Bronchial epithelial cell (primary cell): ENCODE results near the gene A1CF. TPM values are rescaled to one million over a fixed set of nuclear protein-coding genes. Genes with fewer than 3 reads are reported as not detected.

ENCODE experiments used
- DNase-seq: peaks from one replicate; pipeline ENCODE4 v3.0.0-alpha.2; 2010; ENCODE audit warnings: low read depth
- FAIRE-seq: peaks from 2 replicates; lab custom pipeline; 2011; peaks lifted over from hg19 to GRCh38; lab: Jason Lieb, UNC
- H3K27me3 ChIP-seq: 2 replicates; pipeline ENCODE4 v1.5.1; 2011; ENCODE audit warnings: low read length; ENCODE audit not compliant: control insufficient read depth, insufficient read depth
- H3K36me3 ChIP-seq: 2 replicates; pipeline ENCODE4 v1.5.1; 2011; ENCODE audit warnings: low read length; ENCODE audit not compliant: control insufficient read depth, insufficient read depth
- H3K4me3 ChIP-seq: 2 replicates; pipeline ENCODE4 v1.5.1; 2011; ENCODE audit warnings: mild to moderate bottlenecking, low read depth, low read length, control low read depth
- total RNA-seq: library from RNA; depleted of rRNA; stranded (reverse); fragments of >200 nt; gene quantifications from 2 replicates; pipeline ENCODE4 v1.2.1, GENCODE V29; 2014
- TF ChIP-seq, protein P1 (sequence below): IDR thresholded peaks from 2 replicates; pipeline ENCODE4 v1.5.1; 2011; ENCODE audit warnings: mild to moderate bottlenecking, moderate library complexity, low read length, control low read depth, inconsistent platforms; ENCODE audit not compliant: insufficient read depth, severe bottlenecking

The A1CF gene
- total RNA-seq, 1 donor from 2014 or later = not detected

DNA sequence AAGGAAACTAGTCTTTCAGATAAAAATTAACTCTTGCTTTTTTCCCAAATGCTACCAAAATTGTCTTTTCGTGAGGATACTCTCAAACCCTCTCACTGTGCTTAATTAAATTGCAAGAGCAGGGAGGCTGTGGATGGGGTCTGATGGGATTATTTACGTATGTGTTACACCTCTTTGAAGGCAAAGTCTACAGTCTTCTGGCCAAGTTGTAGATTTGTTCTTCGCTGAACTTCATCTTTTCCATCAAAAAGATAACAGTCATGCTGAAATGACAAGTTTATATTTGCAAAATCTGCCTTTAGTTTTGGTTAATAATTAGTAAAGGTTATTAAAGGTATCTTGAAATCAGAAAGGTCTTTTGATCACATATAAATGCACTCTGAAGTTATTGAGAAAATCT, 22.7 kb downstream of the A1CF start:
- FAIRE-seq (no peak), DNase-seq (no peak)
- Histone ChIP-seq H3K27me3 (no peaks in the 10 kb centered on the region), H3K4me3 (no peak overlapping the region), H3K36me3 (no peaks in the 10 kb centered on the region)
- TF ChIP-seq, protein P1, sequence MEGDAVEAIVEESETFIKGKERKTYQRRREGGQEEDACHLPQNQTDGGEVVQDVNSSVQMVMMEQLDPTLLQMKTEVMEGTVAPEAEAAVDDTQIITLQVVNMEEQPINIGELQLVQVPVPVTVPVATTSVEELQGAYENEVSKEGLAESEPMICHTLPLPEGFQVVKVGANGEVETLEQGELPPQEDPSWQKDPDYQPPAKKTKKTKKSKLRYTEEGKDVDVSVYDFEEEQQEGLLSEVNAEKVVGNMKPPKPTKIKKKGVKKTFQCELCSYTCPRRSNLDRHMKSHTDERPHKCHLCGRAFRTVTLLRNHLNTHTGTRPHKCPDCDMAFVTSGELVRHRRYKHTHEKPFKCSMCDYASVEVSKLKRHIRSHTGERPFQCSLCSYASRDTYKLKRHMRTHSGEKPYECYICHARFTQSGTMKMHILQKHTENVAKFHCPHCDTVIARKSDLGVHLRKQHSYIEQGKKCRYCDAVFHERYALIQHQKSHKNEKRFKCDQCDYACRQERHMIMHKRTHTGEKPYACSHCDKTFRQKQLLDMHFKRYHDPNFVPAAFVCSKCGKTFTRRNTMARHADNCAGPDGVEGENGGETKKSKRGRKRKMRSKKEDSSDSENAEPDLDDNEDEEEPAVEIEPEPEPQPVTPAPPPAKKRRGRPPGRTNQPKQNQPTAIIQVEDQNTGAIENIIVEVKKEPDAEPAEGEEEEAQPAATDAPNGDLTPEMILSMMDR = no peak

DNA sequence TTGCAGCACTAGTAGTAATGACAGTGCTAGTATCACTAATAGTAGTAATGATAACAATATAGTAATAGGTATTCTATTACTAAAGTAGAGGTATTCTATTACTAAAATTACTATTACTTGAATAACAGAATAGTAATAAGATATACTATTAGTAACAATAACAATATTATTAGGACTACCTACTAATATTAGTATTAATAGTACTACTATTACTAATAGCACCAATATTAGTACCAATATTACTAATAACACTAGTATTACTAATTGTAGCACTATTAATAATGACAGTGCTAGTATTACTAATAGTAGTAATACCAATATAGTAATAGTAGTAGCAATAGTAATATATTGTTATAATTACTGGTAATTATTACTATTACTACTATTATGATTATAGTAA, 24.1 kb downstream of the A1CF start:
- no peak for DNase-seq
- no peak for FAIRE-seq
- Histone ChIP-seq H3K4me3 (no peak overlapping the region), H3K36me3 (no peaks in the 10 kb centered on the region), H3K27me3 (no peaks in the 10 kb centered on the region)
- TF ChIP-seq, protein P1 = no peak

DNA sequence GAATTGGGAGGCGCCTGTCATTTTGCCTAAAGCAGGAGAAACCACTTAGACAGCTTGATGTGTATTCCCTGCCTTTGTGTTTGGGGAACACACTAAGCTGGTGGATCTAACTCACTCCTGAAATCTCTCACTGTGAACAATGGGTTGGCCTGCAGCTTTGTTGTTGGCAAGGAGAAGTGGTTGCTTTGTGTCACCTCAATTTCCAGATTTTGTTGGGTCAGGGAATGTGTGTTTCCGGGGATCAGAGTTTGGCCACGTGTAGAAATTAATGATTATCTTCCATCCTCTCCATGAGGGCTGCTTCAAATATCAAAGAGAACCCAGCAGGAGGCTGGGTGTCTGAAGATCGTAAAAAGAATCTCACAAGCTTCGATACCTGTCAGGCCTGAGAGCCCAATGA, 27.8 kb downstream of the A1CF start:
- DNase-seq (no peak), FAIRE-seq (peak; percentile 7)
- TF ChIP-seq, protein P1 = no peak
- H3K27me3 ChIP-seq = no peaks in the 10 kb centered on the region
- no peak overlapping the region for H3K4me3 ChIP-seq
- no peaks in the 10 kb centered on the region for H3K36me3 ChIP-seq

DNA sequence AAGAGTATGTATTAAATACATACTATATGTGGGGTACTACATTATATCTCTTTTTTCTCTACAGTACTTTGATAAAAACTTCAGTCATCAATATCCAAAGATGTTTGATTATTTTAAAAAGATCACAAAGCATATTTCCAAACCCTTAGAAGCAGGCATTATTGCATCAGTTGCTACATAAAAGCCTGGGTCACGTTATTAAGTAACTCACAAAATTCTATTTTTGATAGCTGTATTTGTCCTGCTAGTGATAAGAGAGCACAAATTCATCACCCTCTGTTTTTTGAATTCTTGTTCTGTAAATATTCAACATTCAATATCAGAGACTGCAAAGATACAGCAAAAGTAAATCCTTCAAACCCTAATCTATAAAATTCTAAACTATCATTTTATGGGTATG, 30.0 kb downstream of the A1CF start:
- Histone ChIP-seq H3K36me3 (no peaks in the 10 kb centered on the region), H3K27me3 (no peaks in the 10 kb centered on the region), H3K4me3 (no peak overlapping the region)
- no peak for FAIRE-seq
- DNase-seq = no peak
- TF ChIP-seq, protein P1 = no peak

DNA sequence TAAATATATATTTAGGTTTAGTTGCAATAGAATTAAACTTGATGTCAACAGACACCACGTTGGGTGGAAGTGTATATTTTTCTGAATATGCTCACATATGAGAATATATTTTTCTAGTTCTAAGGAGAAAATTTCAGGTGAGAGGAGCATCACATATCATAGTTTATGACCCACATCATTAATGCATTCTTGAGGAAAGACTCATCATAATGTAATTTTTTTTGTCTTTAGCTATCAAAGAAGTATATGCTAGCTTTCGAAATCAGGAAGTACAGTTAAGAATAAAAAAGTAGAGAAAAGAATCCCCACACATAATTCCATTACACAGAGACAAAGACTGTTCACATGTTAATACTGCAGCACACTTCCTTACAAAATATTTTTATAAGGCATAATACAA, 30.4 kb downstream of the A1CF start:
- H3K36me3 ChIP-seq = no peaks in the 10 kb centered on the region
- no peak for FAIRE-seq
- peak; percentile 40 for DNase-seq

DNA sequence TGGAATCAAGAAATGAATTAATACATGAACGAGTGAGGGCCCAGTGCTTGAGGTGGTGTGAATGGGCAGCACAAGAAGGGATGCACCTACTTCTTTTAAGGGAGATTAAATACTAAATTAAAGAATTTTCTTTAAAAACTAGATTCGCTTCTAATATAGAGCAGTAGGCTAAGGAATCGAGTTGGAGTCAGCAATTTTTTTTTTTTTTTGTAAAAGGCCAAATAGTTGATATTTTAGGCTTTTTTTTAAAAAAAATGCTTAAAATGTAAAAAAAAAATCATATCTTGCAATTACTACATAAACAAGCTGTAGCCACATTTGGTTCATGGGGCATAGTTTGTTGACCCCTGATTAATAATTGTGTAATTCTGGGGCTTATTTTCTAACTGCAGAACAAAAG, 31.9 kb downstream of the A1CF start:
- no peaks in the 10 kb centered on the region for H3K36me3 ChIP-seq
- no peak overlapping the region for H3K4me3 ChIP-seq
- FAIRE-seq = no peak
- DNase-seq = no peak
- TF ChIP-seq, protein P1 = no peak
- no peaks in the 10 kb centered on the region for H3K27me3 ChIP-seq

More for the DNA sequence above, 30.4 kb downstream of the A1CF start:
- Histone ChIP-seq H3K4me3 (no peak overlapping the region), H3K27me3 (no peaks in the 10 kb centered on the region)
- TF ChIP-seq, protein P1 = no peak
